ENCODE measurements around the gene POLR2A.

DNA sequence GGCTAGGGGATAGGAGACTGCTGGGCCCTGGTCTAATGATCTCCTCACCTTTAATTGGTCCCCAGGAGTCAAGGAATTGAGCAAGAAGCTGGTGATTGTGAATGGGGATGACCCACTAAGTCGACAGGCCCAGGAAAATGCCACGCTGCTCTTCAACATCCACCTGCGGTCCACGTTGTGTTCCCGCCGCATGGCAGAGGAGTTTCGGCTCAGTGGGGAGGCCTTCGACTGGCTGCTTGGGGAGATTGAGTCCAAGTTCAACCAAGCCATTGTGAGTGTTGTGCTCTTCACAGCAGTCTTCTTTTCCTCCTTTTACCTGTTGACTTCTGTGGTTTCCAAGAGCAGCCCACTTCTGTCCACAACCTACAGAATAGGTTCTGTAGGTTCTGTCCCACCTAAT is 19.4 kb downstream of the POLR2A start:
- no peak for TF ChIP-seq POLR2A (IDR thresholded peaks at IDR 0.05)
- no peak for TF ChIP-seq CTCF (IDR thresholded peaks at IDR 0.05)
